Measurements from ENCODE around the gene MYO9A.
"Not testable (repeated sequence)": the region's sequence is repeated elsewhere in the genome, so short reads cannot be mapped to it uniquely, and the experiment has no call there.

The MYO9A gene

DNA sequence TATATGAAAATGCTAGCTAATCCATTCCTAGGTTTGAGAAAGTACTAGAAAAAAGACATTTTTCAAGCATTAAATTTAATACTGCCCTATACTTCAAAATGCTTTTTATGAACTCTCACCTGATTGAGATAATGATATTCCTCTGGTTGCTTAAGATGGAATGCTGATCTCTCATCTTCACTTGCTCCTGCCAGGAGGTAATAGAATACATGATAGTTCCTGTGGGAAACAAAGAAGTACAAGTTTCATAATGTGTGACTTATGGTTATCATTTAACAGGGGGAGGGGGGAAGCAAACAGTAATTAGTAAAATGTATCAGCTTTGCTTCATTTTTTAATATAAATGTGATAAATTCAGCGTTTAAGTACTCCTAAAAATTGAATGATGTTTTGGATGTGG, 97.2 kb downstream of the MYO9A start:
- no peak overlapping the region for H3K4me3 ChIP-seq (ENCODE audit: low read depth, low read length)
- TF ChIP-seq MYC (IDR thresholded peaks at IDR 0.05; ENCODE audit: low read depth, low read length) (no peak), POLR2A (IDR thresholded peaks at IDR 0.05; ENCODE audit: extremely low read depth, insufficient read length) (no peak)
- TF ChIP-seq, protein P1, sequence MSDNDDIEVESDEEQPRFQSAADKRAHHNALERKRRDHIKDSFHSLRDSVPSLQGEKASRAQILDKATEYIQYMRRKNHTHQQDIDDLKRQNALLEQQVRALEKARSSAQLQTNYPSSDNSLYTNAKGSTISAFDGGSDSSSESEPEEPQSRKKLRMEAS (IDR thresholded peaks at IDR 0.05; ENCODE audit: low read depth, low read length) = no peak
- TF ChIP-seq, protein P2, sequence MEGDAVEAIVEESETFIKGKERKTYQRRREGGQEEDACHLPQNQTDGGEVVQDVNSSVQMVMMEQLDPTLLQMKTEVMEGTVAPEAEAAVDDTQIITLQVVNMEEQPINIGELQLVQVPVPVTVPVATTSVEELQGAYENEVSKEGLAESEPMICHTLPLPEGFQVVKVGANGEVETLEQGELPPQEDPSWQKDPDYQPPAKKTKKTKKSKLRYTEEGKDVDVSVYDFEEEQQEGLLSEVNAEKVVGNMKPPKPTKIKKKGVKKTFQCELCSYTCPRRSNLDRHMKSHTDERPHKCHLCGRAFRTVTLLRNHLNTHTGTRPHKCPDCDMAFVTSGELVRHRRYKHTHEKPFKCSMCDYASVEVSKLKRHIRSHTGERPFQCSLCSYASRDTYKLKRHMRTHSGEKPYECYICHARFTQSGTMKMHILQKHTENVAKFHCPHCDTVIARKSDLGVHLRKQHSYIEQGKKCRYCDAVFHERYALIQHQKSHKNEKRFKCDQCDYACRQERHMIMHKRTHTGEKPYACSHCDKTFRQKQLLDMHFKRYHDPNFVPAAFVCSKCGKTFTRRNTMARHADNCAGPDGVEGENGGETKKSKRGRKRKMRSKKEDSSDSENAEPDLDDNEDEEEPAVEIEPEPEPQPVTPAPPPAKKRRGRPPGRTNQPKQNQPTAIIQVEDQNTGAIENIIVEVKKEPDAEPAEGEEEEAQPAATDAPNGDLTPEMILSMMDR (IDR thresholded peaks at IDR 0.05; ENCODE audit: low read depth, low read length) = no peak
- DNase-seq (ENCODE audit: low read depth) = no peak

DNA sequence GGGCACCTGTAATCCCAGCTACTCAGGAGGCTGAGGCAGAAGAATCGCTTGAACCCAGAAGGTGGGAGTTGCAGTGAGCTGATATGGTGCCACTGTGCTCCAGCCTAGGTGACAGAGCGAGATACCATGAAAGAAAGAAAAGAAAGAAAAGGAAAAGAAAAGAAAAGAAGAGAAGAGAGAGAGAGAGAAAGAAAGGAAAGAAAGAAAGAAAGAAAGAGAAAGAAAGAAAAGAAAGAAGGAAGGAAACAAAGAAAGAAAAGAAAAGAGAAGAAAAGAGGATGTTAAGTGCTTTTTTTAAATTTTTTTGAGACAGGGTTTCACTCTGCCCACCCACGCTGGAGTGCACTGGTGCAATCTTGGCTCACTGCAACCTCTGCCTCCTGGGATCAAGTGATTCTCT, 103.4 kb downstream of the MYO9A start:
- H3K4me3 ChIP-seq (ENCODE audit: low read depth, low read length); DNase-seq (ENCODE audit: low read depth): not testable (repeated sequence)

DNA sequence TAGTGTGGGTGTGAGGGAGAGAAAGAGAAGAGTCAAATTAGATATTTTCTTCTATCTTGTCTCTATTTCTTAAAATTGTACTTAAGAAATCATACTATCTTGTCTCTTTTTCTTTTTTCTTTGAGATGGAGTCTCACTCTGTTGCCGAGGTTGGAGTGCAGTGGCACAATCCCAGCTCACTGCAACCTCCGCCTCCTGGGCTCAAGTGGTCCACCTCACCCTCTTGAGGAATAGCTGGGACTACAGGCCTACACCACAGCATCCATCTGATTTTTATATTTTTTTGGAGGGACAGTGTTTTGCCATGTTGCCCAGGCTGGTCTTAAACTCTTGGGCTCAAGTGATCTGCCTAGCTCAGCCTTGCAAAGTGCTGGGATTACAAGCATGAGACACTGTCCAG, 104.2 kb downstream of the MYO9A start:
- no peak for DNase-seq (ENCODE audit: low read depth)
- H3K4me3 ChIP-seq (ENCODE audit: low read depth, low read length) = no peak overlapping the region
- TF ChIP-seq MYC (IDR thresholded peaks at IDR 0.05; ENCODE audit: low read depth, low read length) (no peak), POLR2A (IDR thresholded peaks at IDR 0.05; ENCODE audit: extremely low read depth, insufficient read length) (no peak)
- TF ChIP-seq, protein P1 (IDR thresholded peaks at IDR 0.05; ENCODE audit: low read depth, low read length) = no peak
- TF ChIP-seq, protein P2 (IDR thresholded peaks at IDR 0.05; ENCODE audit: low read depth, low read length) = no peak

- TF ChIP-seq, protein P2 (IDR thresholded peaks at IDR 0.05; ENCODE audit: low read depth, low read length) = no peak
- TF ChIP-seq POLR2A (IDR thresholded peaks at IDR 0.05; ENCODE audit: extremely low read depth, insufficient read length) = no peak
- TF ChIP-seq, protein P1 (IDR thresholded peaks at IDR 0.05; ENCODE audit: low read depth, low read length) = no peak
- no peak for TF ChIP-seq MYC (IDR thresholded peaks at IDR 0.05; ENCODE audit: low read depth, low read length)
- no peak overlapping the region for H3K4me3 ChIP-seq (ENCODE audit: low read depth, low read length)
- no peak for DNase-seq (ENCODE audit: low read depth)
Observed at GRCh38 chr15:72011302-72011942, 106.5 kb downstream of the MYO9A start.

DNA sequence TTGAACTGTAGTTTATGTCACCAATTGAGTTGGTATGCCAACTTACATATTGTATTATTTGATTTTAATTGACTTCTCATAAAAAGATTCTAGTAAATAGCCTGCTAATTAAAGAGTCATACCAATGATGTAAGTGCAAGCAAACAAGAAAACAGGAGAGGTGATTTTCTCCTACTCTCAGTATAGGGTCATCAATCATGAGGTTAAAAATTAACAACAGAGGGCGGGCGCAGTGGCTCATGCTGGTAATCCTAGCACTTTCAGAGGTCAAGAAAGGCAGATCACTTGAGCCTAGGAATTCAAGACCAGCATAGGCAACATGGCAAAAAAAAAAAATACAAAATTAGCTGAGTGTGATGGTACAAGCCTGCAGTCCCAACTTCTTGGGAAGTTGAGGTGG, 108.7 kb downstream of the MYO9A start:
- no peak for TF ChIP-seq MYC (IDR thresholded peaks at IDR 0.05; ENCODE audit: low read depth, low read length)
- TF ChIP-seq, protein P2 (IDR thresholded peaks at IDR 0.05; ENCODE audit: low read depth, low read length) = no peak
- TF ChIP-seq, protein P1 (IDR thresholded peaks at IDR 0.05; ENCODE audit: low read depth, low read length) = no peak
- no peak for TF ChIP-seq POLR2A (IDR thresholded peaks at IDR 0.05; ENCODE audit: extremely low read depth, insufficient read length)

GRCh38 chr15:72006382-72006781, 111.6 kb downstream of the MYO9A start:
- no peak for DNase-seq (ENCODE audit: low read depth)
- no peak for TF ChIP-seq MYC (IDR thresholded peaks at IDR 0.05; ENCODE audit: low read depth, low read length)
- TF ChIP-seq, protein P1 (IDR thresholded peaks at IDR 0.05; ENCODE audit: low read depth, low read length) = no peak
- TF ChIP-seq, protein P2 (IDR thresholded peaks at IDR 0.05; ENCODE audit: low read depth, low read length) = no peak
- TF ChIP-seq POLR2A (IDR thresholded peaks at IDR 0.05; ENCODE audit: extremely low read depth, insufficient read length) = no peak
- H3K4me3 ChIP-seq (ENCODE audit: low read depth, low read length) = no peak overlapping the region

More for the DNA sequence above, 108.7 kb downstream of the MYO9A start:
- H3K4me3 ChIP-seq (ENCODE audit: low read depth, low read length) = no peak overlapping the region
- no peak for DNase-seq (ENCODE audit: low read depth)
